Right lobe of liver (tissue), 4 donors: ENCODE results near the gene PRKN.

Source experiments
- CTCF ChIP-seq, 4 donors: fragments of 200-600 bp in 3 of 4; fragments of 450-650 bp in 1 of 4; IDR thresholded peaks; one replicate each; pipeline versions ENCODE4 v1.5.1 to v1.8.0; 2016 to 2022; ENCODE audit warnings: antibody characterized with exemption in 4 of 4, mild to moderate bottlenecking in 2 of 4
- POLR2A ChIP-seq: fragments of 450-650 bp; IDR thresholded peaks from one replicate; pipeline ENCODE4 v1.6.1; 2017; ENCODE audit warnings: antibody characterized with exemption, mild to moderate bottlenecking
- donor health status: DM: no; HTN: no; CAD: no.
- donor health status: DM: no; HTN: no; CAD: no.
- donor health status: DM: no; HTN: yes; CAD: no.

GRCh38 chr6:162313922-162314660 lies 413.5 kb downstream of the PRKN start:
- TF ChIP-seq CTCF (IDR thresholded peaks at IDR 0.05) = no peak
- no peak for TF ChIP-seq POLR2A
